ENCODE measurements around the gene NRAS.

NRAS gene

DNA sequence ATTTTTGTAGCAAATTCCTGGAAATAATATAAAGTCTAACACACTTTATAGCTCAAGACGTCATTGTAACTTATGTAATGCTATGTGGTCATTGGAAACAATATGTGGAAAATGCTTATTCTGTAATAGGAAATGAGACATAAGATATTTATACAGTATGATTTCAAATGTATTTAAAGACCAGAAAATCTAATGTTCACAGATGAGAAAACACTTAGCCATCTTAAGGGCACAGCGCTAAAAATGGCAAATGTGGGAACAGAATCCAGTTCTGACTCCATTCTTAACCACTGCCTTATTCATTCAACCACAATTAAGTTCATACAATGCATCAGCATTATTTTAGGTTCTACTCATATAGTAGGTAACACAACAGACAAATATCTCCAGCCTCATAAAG is 28.7 kb upstream of the NRAS start:
- Mint-ChIP-seq H3K4me3 (peak overlapping the region; percentile 2), H3K4me1 (peaks cover 80% of the 10 kb centered on the region), H3K27me3 (no peaks in the 10 kb centered on the region), H3K36me3 (ENCODE audit: low read depth) (peaks cover 52% of the 10 kb centered on the region), H3K27ac (peak overlapping the region; percentile 20), H3K9me3 (no peaks in the 10 kb centered on the region)
- ATAC-seq (peak; percentile 92), DNase-seq (no peak)

- H3K4me3 Mint-ChIP-seq: no peak overlapping the region
- no peaks in the 10 kb centered on the region for H3K9me3 Mint-ChIP-seq
Observed at GRCh38 chr1:114741963-114742746, 25.6 kb upstream of the NRAS start.

GRCh38 chr1:114740331-114740730 is 23.8 kb upstream of the NRAS start:
- Mint-ChIP-seq H3K36me3 (ENCODE audit: low read depth) (peaks cover 65% of the 10 kb centered on the region), H3K4me1 (peaks cover 38% of the 10 kb centered on the region), H3K9me3 (no peaks in the 10 kb centered on the region), H3K4me3 (no peak overlapping the region), H3K27ac (no peak overlapping the region), H3K27me3 (no peaks in the 10 kb centered on the region)
- DNase-seq (no peak), ATAC-seq (no peak)

More at GRCh38 chr1:114741963-114742746, 25.6 kb upstream of the NRAS start:
- Mint-ChIP-seq H3K27me3 (no peaks in the 10 kb centered on the region), H3K4me1 (peaks cover 56% of the 10 kb centered on the region), H3K27ac (no peak overlapping the region), H3K36me3 (ENCODE audit: low read depth) (peaks cover 50% of the 10 kb centered on the region)
- no peak for DNase-seq
- no peak for ATAC-seq

DNA sequence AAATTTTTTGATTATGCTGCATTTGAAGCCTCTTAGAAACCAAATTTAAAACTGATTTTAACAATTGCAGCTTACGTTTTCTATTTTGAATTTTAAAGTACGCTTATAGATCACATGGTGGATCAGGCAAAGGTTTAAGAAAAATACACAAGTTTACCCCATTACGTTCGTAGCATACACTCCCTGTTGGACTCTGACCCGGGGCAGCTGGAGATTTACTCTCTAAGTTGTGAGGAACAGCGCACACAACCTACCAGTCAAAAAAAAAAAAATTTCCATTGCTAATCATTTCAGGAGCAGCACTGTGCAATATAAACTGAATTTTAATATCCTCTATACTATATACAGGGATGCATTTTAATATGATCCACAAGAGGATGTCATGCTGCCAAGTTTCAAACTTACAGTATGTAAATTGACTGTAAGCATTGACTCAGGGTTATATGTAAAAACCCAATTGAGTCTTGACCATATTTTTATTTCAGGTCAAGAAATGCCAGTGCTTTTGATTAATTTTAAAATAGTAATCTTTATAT is 20.8 kb upstream of the NRAS start:
- peaks cover 69% of the 10 kb centered on the region for H3K36me3 Mint-ChIP-seq (ENCODE audit: low read depth)
- no peak overlapping the region for H3K4me3 Mint-ChIP-seq
- H3K9me3 Mint-ChIP-seq: no peaks in the 10 kb centered on the region
- peaks cover 15% of the 10 kb centered on the region for H3K4me1 Mint-ChIP-seq
- H3K27me3 Mint-ChIP-seq: no peaks in the 10 kb centered on the region
- H3K27ac Mint-ChIP-seq: peak overlapping the region; percentile 59
- ATAC-seq: no peak
- no peak for DNase-seq

DNA sequence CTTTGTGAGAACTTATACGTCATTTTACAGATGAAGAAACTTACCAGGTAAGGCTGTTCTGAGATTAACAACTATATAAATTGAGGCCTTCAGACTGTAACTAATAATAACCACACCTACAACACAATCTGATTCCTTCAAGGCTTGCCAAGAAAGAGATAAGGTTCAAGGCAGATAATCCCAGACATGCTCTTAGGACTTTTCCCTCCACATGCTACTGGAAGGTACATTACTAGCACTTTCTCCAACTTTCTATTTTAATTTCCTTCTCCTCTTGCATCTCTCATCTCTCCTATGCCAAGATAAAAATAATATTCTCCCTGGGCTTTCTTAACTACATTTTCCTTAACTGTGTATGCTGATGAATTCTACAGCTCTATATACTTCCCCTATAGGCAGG is 18.9 kb upstream of the NRAS start:
- H3K36me3 Mint-ChIP-seq (ENCODE audit: low read depth): peaks cover 72% of the 10 kb centered on the region
- H3K27ac Mint-ChIP-seq: no peak overlapping the region

GRCh38 chr1:114729782-114730181 is 13.2 kb upstream of the NRAS start:
- no peak overlapping the region for H3K27ac Mint-ChIP-seq
- H3K4me3 Mint-ChIP-seq: no peak overlapping the region
- H3K4me1 Mint-ChIP-seq: peaks cover 3% of the 10 kb centered on the region
- H3K36me3 Mint-ChIP-seq (ENCODE audit: low read depth): peaks cover 79% of the 10 kb centered on the region
- no peak for DNase-seq
- H3K27me3 Mint-ChIP-seq: no peaks in the 10 kb centered on the region
- no peak for ATAC-seq
- no peaks in the 10 kb centered on the region for H3K9me3 Mint-ChIP-seq

More for the DNA sequence above, 18.9 kb upstream of the NRAS start:
- H3K4me1 Mint-ChIP-seq: peaks cover 3% of the 10 kb centered on the region
- no peaks in the 10 kb centered on the region for H3K9me3 Mint-ChIP-seq
- DNase-seq: no peak
- no peak overlapping the region for H3K4me3 Mint-ChIP-seq
- no peaks in the 10 kb centered on the region for H3K27me3 Mint-ChIP-seq
- no peak for ATAC-seq

DNA sequence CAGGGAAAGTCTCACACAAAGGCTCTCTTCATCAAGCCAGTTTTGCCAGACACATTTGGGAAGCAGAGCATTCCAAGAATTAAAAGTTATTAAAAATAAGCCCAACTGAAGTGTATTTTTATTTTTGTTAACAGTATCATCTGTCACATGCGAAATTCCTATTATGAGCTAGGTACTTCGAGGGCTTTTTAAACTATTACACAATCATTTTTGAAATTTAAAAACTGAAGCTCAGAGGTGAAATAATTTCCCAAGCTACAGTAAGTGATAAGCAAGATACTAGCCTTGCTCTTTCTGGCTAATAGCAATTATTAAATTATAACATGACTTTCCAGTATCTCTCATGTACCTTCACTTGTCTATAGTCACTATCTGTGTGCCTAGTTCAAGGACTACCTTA is 12.0 kb upstream of the NRAS start:
- DNase-seq (no peak), ATAC-seq (no peak)
- Mint-ChIP-seq H3K36me3 (ENCODE audit: low read depth) (peaks cover 77% of the 10 kb centered on the region), H3K4me1 (peaks cover 5% of the 10 kb centered on the region), H3K27me3 (no peaks in the 10 kb centered on the region), H3K4me3 (no peak overlapping the region), H3K27ac (peak overlapping the region; percentile 53), H3K9me3 (no peaks in the 10 kb centered on the region)

DNA sequence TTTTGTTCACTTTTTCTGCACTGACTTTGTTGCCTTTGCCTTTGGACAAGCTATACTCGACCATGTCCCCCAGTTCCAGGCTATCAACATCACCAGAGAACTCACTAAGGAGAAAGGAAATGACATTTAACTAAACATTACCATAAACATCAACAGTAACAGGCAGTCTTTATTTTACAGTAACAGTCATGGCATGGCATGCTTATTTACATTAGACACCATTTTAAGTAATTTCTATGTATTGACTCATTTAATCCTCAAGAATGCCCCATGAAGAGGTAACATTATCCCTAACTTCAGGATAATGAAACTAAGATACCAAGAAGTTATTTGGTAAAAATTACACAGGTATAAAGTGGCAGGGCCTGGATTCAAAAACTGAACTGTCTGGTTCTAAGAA is 8.7 kb upstream of the NRAS start:
- no peak for ATAC-seq
- H3K36me3 Mint-ChIP-seq (ENCODE audit: low read depth): peaks cover 81% of the 10 kb centered on the region
- H3K4me3 Mint-ChIP-seq: no peak overlapping the region
- DNase-seq: no peak
- H3K4me1 Mint-ChIP-seq: peaks cover 5% of the 10 kb centered on the region
- H3K9me3 Mint-ChIP-seq: no peaks in the 10 kb centered on the region
- no peak overlapping the region for H3K27ac Mint-ChIP-seq
- H3K27me3 Mint-ChIP-seq: no peaks in the 10 kb centered on the region

DNA sequence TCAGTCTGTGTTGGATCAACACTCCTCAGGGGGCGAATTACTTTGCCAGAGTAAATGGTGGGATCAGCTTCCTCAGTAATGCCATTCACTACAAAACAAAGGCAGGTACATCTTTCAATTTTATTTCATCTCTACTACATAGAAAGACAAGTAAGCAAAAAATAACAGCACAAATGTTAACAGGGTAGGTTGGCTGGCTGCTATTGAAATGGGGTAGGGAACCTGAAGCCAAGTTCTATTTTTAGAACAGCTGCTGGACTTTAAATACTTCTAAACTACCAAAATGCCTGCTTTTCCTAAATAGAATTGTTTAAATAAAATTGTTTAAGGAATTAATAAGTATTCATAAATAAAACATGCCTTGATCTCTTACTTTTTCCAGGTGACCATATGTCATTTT is 7.3 kb upstream of the NRAS start:
- Mint-ChIP-seq H3K4me3 (no peak overlapping the region), H3K36me3 (ENCODE audit: low read depth) (peaks cover 82% of the 10 kb centered on the region), H3K9me3 (no peaks in the 10 kb centered on the region), H3K4me1 (peaks cover 14% of the 10 kb centered on the region), H3K27me3 (no peaks in the 10 kb centered on the region), H3K27ac (peak overlapping the region; percentile 50)
- no peak for DNase-seq
- no peak for ATAC-seq

- peaks cover 85% of the 10 kb centered on the region for H3K36me3 Mint-ChIP-seq (ENCODE audit: low read depth)
- DNase-seq (no peak), ATAC-seq (no peak)
- no peaks in the 10 kb centered on the region for H3K9me3 Mint-ChIP-seq
- H3K27ac Mint-ChIP-seq: peak overlapping the region; percentile 36
- H3K4me1 Mint-ChIP-seq: peaks cover 17% of the 10 kb centered on the region
- H3K27me3 Mint-ChIP-seq: no peaks in the 10 kb centered on the region
- no peak overlapping the region for H3K4me3 Mint-ChIP-seq
Observed at GRCh38 chr1:114723457-114723856, 6.9 kb upstream of the NRAS start.

DNA sequence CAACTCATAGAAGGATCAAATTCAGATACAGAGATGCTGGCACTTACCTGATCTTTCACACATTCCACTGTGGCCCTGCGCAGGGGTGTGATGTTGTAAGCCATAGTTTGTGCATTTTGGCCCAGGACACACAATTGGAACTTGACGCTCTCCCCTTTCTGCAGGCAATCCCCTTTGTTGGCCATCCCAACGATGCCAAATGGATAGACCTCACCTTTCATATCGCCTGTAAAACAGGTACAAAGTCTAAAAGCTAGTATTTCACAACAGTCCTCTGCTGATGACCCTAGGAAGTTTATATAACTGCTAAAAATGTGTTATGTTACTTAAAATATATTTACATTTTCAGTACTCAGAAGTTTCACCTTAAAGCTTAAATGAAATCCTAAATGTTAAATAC is 3.9 kb upstream of the NRAS start:
- Mint-ChIP-seq H3K27ac (peak overlapping the region; percentile 44), H3K27me3 (no peaks in the 10 kb centered on the region), H3K36me3 (ENCODE audit: low read depth) (peaks cover 75% of the 10 kb centered on the region), H3K4me3 (no peak overlapping the region), H3K4me1 (peaks cover 37% of the 10 kb centered on the region), H3K9me3 (no peaks in the 10 kb centered on the region)
- DNase-seq: no peak
- ATAC-seq: no peak

DNA sequence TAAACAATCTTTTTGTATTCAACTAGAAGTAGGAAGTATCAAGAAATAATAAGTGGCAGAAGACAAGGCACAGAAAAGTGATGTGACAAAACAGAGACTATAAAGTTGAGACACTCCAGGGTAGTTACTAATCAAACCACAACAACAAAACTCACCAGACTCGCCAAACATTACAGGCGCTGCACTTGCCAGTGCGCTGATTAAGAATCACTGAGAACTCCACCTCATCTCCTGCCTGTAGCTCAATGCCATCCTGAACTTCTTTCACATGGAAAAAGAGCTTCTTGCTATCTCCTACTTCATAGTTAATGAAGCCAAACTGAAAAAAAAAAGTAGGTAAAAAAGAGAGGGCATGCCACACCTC is 2.8 kb upstream of the NRAS start:
- Mint-ChIP-seq H3K4me1 (peaks cover 39% of the 10 kb centered on the region), H3K4me3 (no peak overlapping the region), H3K36me3 (ENCODE audit: low read depth) (peaks cover 67% of the 10 kb centered on the region), H3K27ac (peak overlapping the region; percentile 65), H3K9me3 (no peaks in the 10 kb centered on the region), H3K27me3 (no peaks in the 10 kb centered on the region)
- DNase-seq (no peak), ATAC-seq (no peak)

DNA sequence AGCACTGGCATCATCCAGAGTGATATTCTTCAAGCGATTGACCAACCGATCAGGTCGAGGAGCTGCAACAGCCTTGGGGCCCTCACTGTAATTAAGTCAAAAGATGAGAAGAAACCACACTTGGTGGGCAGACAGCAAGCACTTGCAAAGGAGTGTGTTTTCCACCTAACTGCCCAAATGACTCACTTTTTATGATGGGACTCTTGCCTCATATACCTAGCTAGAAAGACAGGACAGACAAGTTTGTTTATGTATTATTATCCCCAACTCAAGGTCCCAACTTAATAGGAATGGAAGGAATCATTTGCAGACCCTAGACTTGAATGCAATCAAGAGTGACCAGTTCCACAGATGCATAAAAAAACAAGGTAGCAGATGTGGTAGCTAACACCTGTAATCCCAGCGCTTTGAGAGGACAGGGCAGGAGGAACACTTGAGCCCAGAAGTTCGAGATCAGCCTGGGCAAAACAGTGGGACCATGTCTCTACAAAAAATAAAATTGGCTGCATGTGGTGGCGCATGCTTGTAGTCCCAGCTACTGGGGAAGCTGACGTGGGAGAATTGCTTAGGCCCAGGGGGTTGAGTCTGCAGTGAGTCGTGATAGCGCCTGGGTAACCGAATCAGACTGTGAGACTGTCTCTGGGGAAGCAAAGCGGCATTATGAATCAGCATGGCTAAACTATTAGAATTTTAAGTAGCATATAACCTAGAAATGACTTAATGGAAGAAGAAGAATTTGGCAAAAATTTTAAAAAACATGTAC is 2.3 kb upstream of the NRAS start:
- Mint-ChIP-seq H3K4me1 (peaks cover 41% of the 10 kb centered on the region), H3K4me3 (no peak overlapping the region), H3K27me3 (no peaks in the 10 kb centered on the region), H3K36me3 (ENCODE audit: low read depth) (peaks cover 65% of the 10 kb centered on the region), H3K9me3 (no peaks in the 10 kb centered on the region), H3K27ac (peak overlapping the region; percentile 65)
- ATAC-seq (peak; percentile 39), DNase-seq (no peak)

DNA sequence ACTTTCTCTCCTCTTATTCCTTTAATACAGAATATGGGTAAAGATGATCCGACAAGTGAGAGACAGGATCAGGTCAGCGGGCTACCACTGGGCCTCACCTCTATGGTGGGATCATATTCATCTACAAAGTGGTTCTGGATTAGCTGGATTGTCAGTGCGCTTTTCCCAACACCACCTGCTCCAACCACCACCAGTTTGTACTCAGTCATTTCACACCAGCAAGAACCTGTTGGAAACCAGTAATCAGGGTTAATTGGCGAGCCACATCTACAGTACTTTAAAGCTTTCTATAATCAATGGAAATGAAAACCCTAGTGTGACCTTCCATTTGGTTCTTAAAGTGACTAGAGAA is 643 bp downstream of the NRAS start:
- Mint-ChIP-seq H3K4me3 (peak overlapping the region; percentile 98), H3K36me3 (ENCODE audit: low read depth) (peaks cover 61% of the 10 kb centered on the region), H3K4me1 (peaks cover 43% of the 10 kb centered on the region), H3K9me3 (no peaks in the 10 kb centered on the region), H3K27me3 (no peaks in the 10 kb centered on the region), H3K27ac (peak overlapping the region; percentile 97)
- no peak for ATAC-seq
- no peak for DNase-seq

GRCh38 chr1:114712977-114713376 is 3.6 kb downstream of the NRAS start:
- peaks cover 27% of the 10 kb centered on the region for H3K4me1 Mint-ChIP-seq
- H3K36me3 Mint-ChIP-seq (ENCODE audit: low read depth): peaks cover 49% of the 10 kb centered on the region
- no peak overlapping the region for H3K4me3 Mint-ChIP-seq
- H3K9me3 Mint-ChIP-seq: no peaks in the 10 kb centered on the region
- H3K27me3 Mint-ChIP-seq: no peaks in the 10 kb centered on the region
- no peak for DNase-seq
- no peak for ATAC-seq
- no peak overlapping the region for H3K27ac Mint-ChIP-seq
